ENCODE data around the gene YARS1.

DNA sequence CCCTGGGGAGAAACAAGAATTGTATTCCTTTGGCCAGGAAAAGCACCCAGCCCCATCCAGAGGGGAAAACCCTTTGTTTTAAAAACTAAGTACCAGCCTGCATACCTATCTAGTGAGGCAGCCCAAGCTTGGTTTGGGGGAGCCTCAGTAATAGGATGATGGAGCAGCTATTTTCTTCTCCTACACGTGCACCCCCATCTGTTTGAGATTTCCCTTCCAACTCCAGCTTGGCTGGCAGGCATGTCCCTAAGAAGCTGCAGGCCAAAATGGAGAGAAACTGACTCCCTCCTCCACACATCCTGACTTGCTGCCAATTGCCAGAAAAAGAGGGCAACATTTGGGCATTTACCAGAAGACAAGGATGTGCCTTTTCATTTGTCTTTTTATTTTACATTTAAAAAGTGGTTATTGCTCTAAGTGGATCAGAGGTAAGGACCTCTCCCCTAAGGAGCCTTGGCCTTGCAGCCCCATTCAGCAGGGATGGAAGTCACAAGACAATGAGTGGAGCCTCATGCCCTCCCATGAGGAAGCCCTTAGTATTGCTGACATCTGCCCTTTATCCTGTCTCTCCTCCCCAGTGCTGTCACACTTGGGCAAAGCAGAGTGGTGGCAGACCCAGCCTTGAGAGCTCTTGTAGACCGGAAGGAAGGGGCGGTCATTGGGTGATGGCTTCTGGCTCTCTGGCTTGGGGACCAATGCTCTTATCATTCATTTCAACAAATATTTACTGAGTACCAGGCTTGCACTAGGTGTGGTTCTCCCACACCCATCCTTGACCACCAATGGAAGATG lies 44.9 kb upstream of the YARS1 start:
- no peak for TF ChIP-seq EZH2 (optimal IDR thresholded peaks at IDR 0.05; ENCODE audit: low read depth, low read length)
- TF ChIP-seq CTCF (IDR thresholded peaks at IDR 0.05; ENCODE audit: low read length): no peak
- TF ChIP-seq EZH2phosphoT487 (IDR thresholded peaks at IDR 0.05; ENCODE audit: low read length): no peak
